ENCODE results near the gene NOS3. TPM values are rescaled to one million over a fixed set of nuclear protein-coding genes. Genes with fewer than 3 reads are reported as not detected.

The NOS3 gene
- total and polyA plus RNA-seq, 2 experiments from 2014 or later = 2.6 to 6.1 TPM

DNA sequence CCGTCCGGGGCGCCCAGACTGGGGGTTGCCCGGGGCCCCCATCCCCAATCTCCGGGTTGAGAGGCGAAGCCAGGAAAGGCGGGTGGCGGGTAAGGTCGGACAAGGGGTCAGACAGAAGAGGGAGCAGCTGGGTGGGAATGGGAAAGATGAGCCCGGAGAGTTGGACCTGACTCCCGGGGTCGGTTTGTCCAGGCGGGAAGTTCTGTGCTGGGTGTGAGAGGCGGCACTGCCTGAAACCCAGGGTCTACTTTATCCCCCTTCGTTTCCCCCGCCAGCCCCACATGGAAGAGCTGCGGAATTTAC, 69.2 kb downstream of the NOS3 start:
- no peak for TF ChIP-seq ZNF331 (CRISPR knock-in tag; IDR thresholded peaks at IDR 0.05; ENCODE audit: low read depth)
- no peak for TF ChIP-seq EZH2phosphoT487 (IDR thresholded peaks at IDR 0.05; ENCODE audit: unreplicated experiment)
- no peak for TF ChIP-seq POLR2AphosphoS5 (IDR thresholded peaks at IDR 0.05; ENCODE audit: low read depth)
- TF ChIP-seq, protein P1, sequence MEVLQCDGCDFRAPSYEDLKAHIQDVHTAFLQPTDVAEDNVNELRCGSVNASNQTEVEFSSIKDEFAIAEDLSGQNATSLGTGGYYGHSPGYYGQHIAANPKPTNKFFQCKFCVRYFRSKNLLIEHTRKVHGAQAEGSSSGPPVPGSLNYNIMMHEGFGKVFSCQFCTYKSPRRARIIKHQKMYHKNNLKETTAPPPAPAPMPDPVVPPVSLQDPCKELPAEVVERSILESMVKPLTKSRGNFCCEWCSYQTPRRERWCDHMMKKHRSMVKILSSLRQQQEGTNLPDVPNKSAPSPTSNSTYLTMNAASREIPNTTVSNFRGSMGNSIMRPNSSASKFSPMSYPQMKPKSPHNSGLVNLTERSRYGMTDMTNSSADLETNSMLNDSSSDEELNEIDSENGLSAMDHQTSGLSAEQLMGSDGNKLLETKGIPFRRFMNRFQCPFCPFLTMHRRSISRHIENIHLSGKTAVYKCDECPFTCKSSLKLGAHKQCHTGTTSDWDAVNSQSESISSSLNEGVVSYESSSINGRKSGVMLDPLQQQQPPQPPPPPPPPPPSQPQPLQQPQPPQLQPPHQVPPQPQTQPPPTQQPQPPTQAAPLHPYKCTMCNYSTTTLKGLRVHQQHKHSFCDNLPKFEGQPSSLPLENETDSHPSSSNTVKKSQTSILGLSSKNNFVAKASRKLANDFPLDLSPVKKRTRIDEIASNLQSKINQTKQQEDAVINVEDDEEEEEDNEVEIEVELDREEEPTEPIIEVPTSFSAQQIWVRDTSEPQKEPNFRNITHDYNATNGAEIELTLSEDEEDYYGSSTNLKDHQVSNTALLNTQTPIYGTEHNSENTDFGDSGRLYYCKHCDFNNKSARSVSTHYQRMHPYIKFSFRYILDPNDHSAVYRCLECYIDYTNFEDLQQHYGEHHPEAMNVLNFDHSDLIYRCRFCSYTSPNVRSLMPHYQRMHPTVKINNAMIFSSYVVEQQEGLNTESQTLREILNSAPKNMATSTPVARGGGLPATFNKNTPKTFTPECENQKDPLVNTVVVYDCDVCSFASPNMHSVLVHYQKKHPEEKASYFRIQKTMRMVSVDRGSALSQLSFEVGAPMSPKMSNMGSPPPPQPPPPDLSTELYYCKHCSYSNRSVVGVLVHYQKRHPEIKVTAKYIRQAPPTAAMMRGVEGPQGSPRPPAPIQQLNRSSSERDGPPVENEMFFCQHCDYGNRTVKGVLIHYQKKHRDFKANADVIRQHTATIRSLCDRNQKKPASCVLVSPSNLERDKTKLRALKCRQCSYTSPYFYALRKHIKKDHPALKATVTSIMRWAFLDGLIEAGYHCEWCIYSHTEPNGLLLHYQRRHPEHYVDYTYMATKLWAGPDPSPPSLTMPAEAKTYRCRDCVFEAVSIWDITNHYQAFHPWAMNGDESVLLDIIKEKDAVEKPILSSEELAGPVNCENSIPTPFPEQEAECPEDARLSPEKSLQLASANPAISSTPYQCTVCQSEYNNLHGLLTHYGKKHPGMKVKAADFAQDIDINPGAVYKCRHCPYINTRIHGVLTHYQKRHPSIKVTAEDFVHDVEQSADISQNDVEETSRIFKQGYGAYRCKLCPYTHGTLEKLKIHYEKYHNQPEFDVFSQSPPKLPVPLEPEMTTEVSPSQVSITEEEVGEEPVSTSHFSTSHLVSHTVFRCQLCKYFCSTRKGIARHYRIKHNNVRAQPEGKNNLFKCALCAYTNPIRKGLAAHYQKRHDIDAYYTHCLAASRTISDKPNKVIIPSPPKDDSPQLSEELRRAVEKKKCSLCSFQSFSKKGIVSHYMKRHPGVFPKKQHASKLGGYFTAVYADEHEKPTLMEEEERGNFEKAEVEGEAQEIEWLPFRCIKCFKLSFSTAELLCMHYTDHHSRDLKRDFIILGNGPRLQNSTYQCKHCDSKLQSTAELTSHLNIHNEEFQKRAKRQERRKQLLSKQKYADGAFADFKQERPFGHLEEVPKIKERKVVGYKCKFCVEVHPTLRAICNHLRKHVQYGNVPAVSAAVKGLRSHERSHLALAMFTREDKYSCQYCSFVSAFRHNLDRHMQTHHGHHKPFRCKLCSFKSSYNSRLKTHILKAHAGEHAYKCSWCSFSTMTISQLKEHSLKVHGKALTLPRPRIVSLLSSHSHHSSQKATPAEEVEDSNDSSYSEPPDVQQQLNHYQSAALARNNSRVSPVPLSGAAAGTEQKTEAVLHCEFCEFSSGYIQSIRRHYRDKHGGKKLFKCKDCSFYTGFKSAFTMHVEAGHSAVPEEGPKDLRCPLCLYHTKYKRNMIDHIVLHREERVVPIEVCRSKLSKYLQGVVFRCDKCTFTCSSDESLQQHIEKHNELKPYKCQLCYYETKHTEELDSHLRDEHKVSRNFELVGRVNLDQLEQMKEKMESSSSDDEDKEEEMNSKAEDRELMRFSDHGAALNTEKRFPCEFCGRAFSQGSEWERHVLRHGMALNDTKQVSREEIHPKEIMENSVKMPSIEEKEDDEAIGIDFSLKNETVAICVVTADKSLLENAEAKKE (CRISPR knock-in tag; IDR thresholded peaks at IDR 0.05) = no peak
- no peak for TF ChIP-seq STAT1 (IDR thresholded peaks at IDR 0.05; ENCODE audit: unreplicated experiment)
- no peak for TF ChIP-seq EZH2 (IDR thresholded peaks at IDR 0.05; ENCODE audit: low read depth, unreplicated experiment)
- TF ChIP-seq JUNB (IDR thresholded peaks at IDR 0.05; ENCODE audit: unreplicated experiment) = no peak
- TF ChIP-seq, protein P2, sequence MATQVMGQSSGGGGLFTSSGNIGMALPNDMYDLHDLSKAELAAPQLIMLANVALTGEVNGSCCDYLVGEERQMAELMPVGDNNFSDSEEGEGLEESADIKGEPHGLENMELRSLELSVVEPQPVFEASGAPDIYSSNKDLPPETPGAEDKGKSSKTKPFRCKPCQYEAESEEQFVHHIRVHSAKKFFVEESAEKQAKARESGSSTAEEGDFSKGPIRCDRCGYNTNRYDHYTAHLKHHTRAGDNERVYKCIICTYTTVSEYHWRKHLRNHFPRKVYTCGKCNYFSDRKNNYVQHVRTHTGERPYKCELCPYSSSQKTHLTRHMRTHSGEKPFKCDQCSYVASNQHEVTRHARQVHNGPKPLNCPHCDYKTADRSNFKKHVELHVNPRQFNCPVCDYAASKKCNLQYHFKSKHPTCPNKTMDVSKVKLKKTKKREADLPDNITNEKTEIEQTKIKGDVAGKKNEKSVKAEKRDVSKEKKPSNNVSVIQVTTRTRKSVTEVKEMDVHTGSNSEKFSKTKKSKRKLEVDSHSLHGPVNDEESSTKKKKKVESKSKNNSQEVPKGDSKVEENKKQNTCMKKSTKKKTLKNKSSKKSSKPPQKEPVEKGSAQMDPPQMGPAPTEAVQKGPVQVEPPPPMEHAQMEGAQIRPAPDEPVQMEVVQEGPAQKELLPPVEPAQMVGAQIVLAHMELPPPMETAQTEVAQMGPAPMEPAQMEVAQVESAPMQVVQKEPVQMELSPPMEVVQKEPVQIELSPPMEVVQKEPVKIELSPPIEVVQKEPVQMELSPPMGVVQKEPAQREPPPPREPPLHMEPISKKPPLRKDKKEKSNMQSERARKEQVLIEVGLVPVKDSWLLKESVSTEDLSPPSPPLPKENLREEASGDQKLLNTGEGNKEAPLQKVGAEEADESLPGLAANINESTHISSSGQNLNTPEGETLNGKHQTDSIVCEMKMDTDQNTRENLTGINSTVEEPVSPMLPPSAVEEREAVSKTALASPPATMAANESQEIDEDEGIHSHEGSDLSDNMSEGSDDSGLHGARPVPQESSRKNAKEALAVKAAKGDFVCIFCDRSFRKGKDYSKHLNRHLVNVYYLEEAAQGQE (IDR thresholded peaks at IDR 0.05; ENCODE audit: unreplicated experiment) = no peak
- TF ChIP-seq, protein P3, sequence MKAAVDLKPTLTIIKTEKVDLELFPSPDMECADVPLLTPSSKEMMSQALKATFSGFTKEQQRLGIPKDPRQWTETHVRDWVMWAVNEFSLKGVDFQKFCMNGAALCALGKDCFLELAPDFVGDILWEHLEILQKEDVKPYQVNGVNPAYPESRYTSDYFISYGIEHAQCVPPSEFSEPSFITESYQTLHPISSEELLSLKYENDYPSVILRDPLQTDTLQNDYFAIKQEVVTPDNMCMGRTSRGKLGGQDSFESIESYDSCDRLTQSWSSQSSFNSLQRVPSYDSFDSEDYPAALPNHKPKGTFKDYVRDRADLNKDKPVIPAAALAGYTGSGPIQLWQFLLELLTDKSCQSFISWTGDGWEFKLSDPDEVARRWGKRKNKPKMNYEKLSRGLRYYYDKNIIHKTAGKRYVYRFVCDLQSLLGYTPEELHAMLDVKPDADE (IDR thresholded peaks at IDR 0.05) = no peak
- TF ChIP-seq CREB1 (CRISPR knock-in tag; IDR thresholded peaks at IDR 0.05; ENCODE audit: low read depth) = no peak
- no peak for TF ChIP-seq NANOG (IDR thresholded peaks at IDR 0.05; ENCODE audit: borderline replicate concordance)
- TF ChIP-seq ZNF114 (CRISPR knock-in tag; IDR thresholded peaks at IDR 0.05) = no peak
- TF ChIP-seq, protein P4, sequence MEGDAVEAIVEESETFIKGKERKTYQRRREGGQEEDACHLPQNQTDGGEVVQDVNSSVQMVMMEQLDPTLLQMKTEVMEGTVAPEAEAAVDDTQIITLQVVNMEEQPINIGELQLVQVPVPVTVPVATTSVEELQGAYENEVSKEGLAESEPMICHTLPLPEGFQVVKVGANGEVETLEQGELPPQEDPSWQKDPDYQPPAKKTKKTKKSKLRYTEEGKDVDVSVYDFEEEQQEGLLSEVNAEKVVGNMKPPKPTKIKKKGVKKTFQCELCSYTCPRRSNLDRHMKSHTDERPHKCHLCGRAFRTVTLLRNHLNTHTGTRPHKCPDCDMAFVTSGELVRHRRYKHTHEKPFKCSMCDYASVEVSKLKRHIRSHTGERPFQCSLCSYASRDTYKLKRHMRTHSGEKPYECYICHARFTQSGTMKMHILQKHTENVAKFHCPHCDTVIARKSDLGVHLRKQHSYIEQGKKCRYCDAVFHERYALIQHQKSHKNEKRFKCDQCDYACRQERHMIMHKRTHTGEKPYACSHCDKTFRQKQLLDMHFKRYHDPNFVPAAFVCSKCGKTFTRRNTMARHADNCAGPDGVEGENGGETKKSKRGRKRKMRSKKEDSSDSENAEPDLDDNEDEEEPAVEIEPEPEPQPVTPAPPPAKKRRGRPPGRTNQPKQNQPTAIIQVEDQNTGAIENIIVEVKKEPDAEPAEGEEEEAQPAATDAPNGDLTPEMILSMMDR (conservative IDR thresholded peaks at IDR 0.05; ENCODE audit: low read depth in 2 of 2) = no peak
- Mint-ChIP-seq H3K27me3 (ENCODE audit: insufficient read depth, low read depth, poor library complexity) (peaks cover 44% of the 10 kb centered on the region), H3K27ac (no peak overlapping the region), H3K36me3 (ENCODE audit: low read depth) (peaks cover 9% of the 10 kb centered on the region), H3K9me3 (no peaks in the 10 kb centered on the region), H3K4me3 (peak overlapping the region; percentile 86), H3K4me1 (peaks cover 47% of the 10 kb centered on the region)
- Histone ChIP-seq H3K27me3 (ENCODE audit: insufficient read depth) (peaks cover 36% of the 10 kb centered on the region), H3K4me2 (peak overlapping the region; percentile 95), H3K4me3 (peak overlapping the region; percentile 99), H3K36me3 (ENCODE audit: insufficient read depth) (peaks cover 8% of the 10 kb centered on the region), H3K27ac (ENCODE audit: low read depth) (no peak overlapping the region), H2AFZ (peak overlapping the region; percentile 52; the same call in 1 of the 2 replicates), H4K20me1 (replicated peaks; ENCODE audit: insufficient read depth) (no peaks in the 10 kb centered on the region; the same call in 1 of the 2 replicates), H3K9me2 (ENCODE audit: insufficient read depth) (no peaks in the 10 kb centered on the region), H3K79me2 (replicated peaks; ENCODE audit: insufficient read depth) (peaks cover 11% of the 10 kb centered on the region), H3F3A (replicated peaks; ENCODE audit: low read depth) (peaks cover 14% of the 10 kb centered on the region), H3K4me1 (ENCODE audit: insufficient read depth) (peaks cover 36% of the 10 kb centered on the region)
- no peak for ATAC-seq
- peak; percentile 65 for DNase-seq (ENCODE audit: low spot score)

Data from GM23338 (cell line).